GM12874 (cell line): ENCODE data around the gene IFFO2.

Experiments
- TF ChIP-seq, protein P1 (sequence below): IDR thresholded peaks from 2 replicates; pipeline ENCODE4 v1.5.1; 2011; ENCODE audit warnings: low read depth, mild to moderate bottlenecking, control low read depth, low read length, moderate library complexity; ENCODE audit not compliant: insufficient read depth

Gene IFFO2

DNA sequence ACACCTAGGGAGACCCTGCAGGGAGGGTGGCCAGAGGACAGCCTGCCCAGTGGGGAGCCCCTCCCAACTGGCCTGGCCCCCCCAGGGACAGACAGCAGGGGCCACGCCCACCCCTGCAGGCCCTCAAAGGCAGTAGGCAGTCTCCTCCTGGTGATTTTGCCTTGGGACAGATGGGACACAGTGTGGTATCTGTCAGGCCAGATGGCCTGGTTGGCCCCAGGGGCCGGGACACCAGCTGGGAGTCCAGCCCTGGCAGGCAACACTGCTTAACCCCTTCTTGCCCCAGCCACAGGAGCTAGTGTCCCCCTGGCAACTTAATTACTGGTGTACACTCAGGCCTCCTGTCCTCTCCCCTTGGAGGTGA, 17.8 kb downstream of the IFFO2 start:
- TF ChIP-seq, protein P1, sequence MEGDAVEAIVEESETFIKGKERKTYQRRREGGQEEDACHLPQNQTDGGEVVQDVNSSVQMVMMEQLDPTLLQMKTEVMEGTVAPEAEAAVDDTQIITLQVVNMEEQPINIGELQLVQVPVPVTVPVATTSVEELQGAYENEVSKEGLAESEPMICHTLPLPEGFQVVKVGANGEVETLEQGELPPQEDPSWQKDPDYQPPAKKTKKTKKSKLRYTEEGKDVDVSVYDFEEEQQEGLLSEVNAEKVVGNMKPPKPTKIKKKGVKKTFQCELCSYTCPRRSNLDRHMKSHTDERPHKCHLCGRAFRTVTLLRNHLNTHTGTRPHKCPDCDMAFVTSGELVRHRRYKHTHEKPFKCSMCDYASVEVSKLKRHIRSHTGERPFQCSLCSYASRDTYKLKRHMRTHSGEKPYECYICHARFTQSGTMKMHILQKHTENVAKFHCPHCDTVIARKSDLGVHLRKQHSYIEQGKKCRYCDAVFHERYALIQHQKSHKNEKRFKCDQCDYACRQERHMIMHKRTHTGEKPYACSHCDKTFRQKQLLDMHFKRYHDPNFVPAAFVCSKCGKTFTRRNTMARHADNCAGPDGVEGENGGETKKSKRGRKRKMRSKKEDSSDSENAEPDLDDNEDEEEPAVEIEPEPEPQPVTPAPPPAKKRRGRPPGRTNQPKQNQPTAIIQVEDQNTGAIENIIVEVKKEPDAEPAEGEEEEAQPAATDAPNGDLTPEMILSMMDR = no peak

DNA sequence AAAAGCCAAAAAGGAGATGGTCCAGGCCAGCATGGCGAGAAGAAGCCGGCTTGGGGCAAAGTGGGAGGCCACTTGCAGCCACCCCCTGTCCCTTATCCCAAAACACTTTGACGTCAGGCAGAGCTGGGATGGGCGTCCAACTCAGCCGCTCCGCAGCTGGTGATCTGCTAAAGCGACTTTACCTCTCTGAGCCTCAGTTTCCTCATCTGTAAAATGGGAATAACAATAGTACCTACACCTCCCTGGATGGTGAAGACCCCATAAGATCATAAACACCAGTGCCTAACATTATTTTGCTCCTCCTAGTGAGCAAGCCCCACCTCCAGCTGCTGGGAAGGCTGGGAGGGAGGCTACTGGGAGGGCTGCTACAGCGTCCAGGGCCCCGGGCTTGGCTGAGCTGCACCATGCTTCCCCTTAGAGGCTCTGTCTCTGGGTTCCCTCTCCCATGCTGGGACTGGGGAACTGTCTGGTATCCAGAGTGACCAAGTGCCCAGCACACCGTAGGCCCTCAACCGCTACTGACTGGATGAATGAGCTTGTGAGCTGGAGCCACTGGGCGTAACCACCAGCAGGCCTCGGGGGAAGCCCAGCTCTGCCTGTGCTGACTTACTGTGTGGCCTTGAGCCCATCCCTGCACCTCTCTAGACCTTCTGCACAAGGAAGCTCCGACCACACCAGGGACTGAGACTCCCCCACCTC, 18.3 kb downstream of the IFFO2 start:
- TF ChIP-seq, protein P1 = no peak

DNA sequence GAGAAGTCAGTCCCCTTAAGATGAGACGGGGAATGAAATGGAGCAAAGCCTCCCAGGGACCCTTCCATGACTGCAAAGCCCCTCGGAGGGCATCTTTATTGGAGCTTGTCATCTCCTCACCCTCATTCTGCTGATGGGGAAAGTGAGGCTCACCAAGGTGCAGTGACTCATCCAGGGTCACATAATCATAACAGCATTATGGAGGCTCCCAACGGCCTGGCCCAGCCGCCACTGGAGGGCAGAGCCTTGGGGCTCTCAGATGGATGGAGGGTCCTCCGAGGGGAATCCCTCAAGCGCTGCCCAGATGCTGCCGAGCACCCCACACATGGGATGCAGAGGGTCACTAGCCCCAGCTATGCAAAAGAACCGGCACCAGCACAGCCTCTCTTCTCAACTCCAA, 18.9 kb downstream of the IFFO2 start:
- TF ChIP-seq, protein P1 = no peak

DNA sequence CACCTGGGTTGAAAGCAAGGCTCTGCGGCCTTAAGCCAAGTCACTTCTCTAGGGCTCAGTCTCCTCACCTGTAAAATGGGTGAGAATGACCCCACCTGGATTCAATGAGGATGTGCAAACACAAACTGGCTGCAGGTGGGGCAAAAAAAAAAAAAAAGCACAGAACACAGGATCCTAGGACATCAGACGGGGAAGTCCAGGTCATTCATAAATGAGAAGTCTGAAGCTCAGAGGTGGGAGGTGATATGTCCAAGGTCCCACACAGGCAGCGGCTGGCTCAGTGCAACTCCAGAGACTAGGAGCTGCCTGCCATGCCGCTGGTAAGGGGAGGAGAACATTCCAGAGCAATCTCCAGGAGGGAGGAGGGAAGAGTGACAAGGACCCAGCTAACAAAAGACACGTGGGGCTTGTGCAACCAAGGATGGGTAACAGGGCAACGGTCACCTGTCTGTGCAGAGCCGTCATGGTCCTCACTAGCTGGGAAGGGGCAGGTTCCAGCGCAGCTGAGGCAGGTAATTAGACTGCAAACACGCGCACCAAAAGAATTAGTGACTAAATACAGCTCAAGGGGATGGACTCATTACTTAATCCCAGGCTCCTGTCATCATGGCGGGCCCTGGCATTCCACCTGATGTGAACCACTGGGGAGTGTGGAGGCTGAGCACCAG, 19.5 kb downstream of the IFFO2 start:
- TF ChIP-seq, protein P1 = no peak

DNA sequence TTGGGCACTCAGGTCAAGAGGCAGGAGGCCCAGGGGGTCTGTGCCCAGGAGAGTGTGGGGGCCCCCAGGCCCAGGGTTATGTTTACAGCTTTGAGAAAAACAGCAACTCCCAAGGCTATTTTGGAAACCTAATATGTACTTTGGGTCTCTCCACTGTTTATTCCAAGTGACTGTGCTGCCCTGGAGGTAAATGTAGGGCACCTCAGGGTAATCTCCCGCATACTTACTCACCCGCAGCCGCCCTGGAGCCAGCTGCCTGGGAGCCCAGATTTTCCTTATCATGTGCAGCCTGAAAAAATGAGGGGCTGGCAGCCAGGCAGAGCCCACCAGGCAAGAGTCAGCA, 20.0 kb downstream of the IFFO2 start:
- TF ChIP-seq, protein P1 = no peak

DNA sequence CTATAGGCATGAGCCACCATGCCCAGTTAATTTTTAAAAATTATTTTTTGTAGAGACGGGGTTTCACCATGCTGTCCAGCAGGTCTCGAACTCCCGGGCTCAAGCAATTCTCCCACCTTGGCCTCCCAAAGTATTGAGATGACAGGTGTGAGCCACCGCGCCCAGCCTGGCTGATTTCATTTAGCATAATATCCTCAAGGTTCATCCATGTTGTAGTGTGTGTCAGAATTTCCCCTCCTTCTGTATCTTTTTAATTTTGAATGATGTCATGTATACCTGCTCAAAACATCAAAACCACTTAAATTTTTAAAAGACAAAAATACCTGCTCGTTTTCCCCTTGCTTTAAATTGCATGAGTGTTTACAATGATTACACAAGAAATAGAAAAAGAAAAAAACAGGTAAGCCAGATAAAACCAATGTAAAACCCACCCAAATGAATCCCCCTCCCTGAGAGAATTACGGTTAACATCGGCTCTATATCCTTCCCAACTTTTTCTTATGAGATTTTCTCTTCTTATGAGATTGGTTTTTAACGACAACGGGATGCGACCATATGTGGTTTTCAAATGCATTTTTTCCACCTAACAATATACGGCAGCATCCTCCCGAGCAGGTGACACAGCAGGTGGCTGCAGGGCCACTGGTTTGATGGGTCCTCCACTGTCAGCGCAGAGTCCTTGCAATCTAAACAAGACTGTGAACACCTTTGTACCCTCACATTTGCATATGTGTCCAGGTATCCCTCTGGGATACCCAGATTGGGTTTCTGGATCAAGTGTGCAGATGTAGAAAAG, 22.1 kb downstream of the IFFO2 start:
- TF ChIP-seq, protein P1 = no peak

DNA sequence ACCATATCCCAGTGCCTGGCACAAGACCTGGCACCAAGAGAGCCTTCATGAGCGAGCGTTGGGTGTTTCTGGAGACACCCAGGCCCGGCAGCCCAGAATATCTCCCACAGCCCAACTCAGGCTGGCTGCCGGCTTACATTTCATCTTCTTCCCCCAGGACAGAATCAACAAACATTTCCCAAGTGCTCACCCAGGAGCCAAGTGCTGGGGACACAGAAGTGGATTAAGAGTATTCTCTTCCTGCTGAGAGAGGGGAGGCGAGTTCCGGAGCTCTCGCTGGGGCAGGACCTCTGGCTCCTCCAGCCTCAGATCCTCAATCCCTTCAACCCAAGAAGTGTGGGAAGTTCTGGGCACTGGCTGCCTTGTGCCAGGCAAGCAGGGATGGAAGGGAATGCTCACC, 23.6 kb downstream of the IFFO2 start:
- TF ChIP-seq, protein P1 = no peak
